CD4-positive, alpha-beta T cell (primary cell): ENCODE data around the gene HEATR1. TPM values are rescaled to one million over a fixed set of nuclear protein-coding genes. Genes with fewer than 3 reads are reported as not detected.
A peak's percentile ranks its signal among the peaks of the same experiment; 100 is the strongest.
"Not testable (repeated sequence)": the region's sequence is repeated elsewhere in the genome, so short reads cannot be mapped to it uniquely, and the experiment has no call there.

Source experiments
- ATAC-seq: fragments of 200-7000 bp; cut with Tn5 transposase; one replicate; pipeline ENCODE4 v1.10.0; 2022; ENCODE audit warnings: mild to moderate bottlenecking; ENCODE audit not compliant: poor library complexity
- CTCF ChIA-PET: fragments of 350-600 bp; sonication (Branson Sonifier 250); formaldehyde crosslinking; loops from one replicate; lab custom pipeline; 2021; ENCODE audit warnings: antibody characterized with exemption, inconsistent platforms; lab: Charles Lee
- POLR2A ChIA-PET: fragments of 350-600 bp; sonication (Branson Sonifier 250); formaldehyde crosslinking; loops from one replicate; lab custom pipeline; 2021; ENCODE audit warnings: antibody characterized with exemption, inconsistent platforms; lab: Charles Lee
- DNase-seq, 14 experiments: peaks; one replicate each; pipeline ENCODE4 v3.0.0-alpha.2; 2013 to 2020; ENCODE audit warnings: mixed read lengths in 2 of 14
- H3K27ac ChIP-seq, 2 donors: one replicate each; pipeline versions ENCODE4 v1.5.1 to v1.7.0; 2013; ENCODE audit warnings: low read length in 2 of 2, low read depth in 1 of 2, mild to moderate bottlenecking in 1 of 2
- H3K27me3 ChIP-seq, 2 experiments: 1 replicate in 1 of 2; 2 replicates in 1 of 2; pipeline versions ENCODE4 v1.6.1 to v1.7.0; 2013; ENCODE audit warnings: low read length in 2 of 2, control low read depth in 1 of 2, mild to moderate bottlenecking in 1 of 2, moderate library complexity in 1 of 2; ENCODE audit not compliant: insufficient read depth in 2 of 2, control insufficient read depth in 1 of 2
- H3K36me3 ChIP-seq: one replicate; pipeline ENCODE4 v1.6.1; 2013; ENCODE audit warnings: low read length, control low read depth; ENCODE audit not compliant: insufficient read depth
- H3K4me1 ChIP-seq: one replicate; pipeline ENCODE4 v1.6.1; 2013; ENCODE audit warnings: low read length, control low read depth; ENCODE audit not compliant: insufficient read depth
- H3K4me3 ChIP-seq: one replicate; pipeline ENCODE4 v1.5.1; 2013; ENCODE audit warnings: mild to moderate bottlenecking, low read length, moderate library complexity
- H3K9me3 ChIP-seq, 2 experiments: 1 replicate in 1 of 2; 2 replicates in 1 of 2; pipeline versions ENCODE4 v1.6.1 to v1.7.0; 2013; ENCODE audit warnings: low read length in 2 of 2, mild to moderate bottlenecking in 2 of 2, control low read depth in 1 of 2, moderate library complexity in 1 of 2; ENCODE audit not compliant: control insufficient read depth in 1 of 2, insufficient read depth in 1 of 2
- H3K27ac Mint-ChIP-seq: one replicate; pipeline ENCODE4 v1.8.0; 2020; ENCODE audit warnings: mixed read lengths
- H3K27me3 Mint-ChIP-seq: one replicate; pipeline ENCODE4 v1.8.0; 2021; ENCODE audit warnings: mixed read lengths
- H3K36me3 Mint-ChIP-seq: one replicate; pipeline ENCODE4 v1.8.0; 2021; ENCODE audit warnings: low read depth, mixed read lengths
- H3K4me1 Mint-ChIP-seq: one replicate; pipeline ENCODE4 v1.8.0; 2021; ENCODE audit warnings: low read depth, mixed read lengths
- H3K4me3 Mint-ChIP-seq: one replicate; pipeline ENCODE4 v1.8.0; 2020; ENCODE audit warnings: mild to moderate bottlenecking, mixed read lengths
- H3K9me3 Mint-ChIP-seq: one replicate; pipeline ENCODE4 v1.8.0; 2020; ENCODE audit warnings: mixed read lengths
- intact Hi-C, 2 experiments: fragments of 100-400 bp; cut with DNase I in 1 of 2; cut with micrococcal nuclease in 1 of 2; formaldehyde crosslinking; loops; one replicate each; pipeline versions ENCODE4 v1.15.1 to v1.9.0; 2023 to 2025; cut with DNase I, micrococcal nuclease
- total RNA-seq, 174 experiments: library from RNA in 2 of 174; stranded (reverse) in 2 of 174; gene quantifications; one replicate each; pipeline ENCODE4 v1.2.3 and lab custom pipeline; 2021 to 2026
- TF ChIP-seq, protein P1 (sequence below): fragments of 200-600 bp; IDR thresholded peaks from one replicate; pipeline ENCODE4 v1.8.0; 2022; ENCODE audit warnings: antibody characterized with exemption, mild to moderate bottlenecking

Gene HEATR1
- total RNA-seq, 2 experiments from 2014 or later: 34.9 to 37.5 TPM

DNA sequence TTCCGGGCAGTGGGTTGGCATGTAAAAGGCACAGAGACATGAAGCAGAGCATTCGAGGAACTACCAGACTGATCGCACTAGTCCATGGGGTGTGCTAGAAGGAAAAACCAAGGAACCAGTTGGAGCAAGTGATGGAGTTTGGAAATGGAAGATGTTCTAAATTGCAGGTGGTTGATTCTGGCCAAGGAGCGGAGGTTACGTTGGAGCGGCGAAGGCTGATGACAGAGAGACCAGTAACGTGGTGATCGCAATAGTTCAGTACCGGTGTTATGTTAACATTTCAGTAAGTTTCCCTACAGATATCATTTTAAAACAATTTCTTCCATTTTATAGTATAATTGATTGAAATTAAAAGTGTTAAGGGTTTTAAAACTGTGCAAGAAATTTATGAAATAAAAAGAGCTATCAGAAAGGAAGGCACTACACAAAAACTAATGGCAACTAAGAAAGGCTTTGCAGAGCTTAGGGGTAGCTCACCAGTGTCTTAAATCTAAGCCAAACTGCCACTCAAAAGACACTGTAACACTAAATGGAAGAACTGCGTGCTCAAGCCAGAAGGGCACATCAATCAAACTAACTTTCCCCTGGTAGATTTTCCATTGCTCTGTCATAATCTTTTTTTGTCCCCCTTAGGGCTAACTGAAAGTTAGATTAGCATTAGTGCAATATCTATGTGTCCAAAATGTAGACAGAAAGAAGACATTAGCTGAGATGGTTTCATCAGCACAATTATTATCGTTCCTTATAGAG is 11.3 kb upstream of the HEATR1 start:
- no peak overlapping the region for H3K4me3 Mint-ChIP-seq
- H3K4me1 ChIP-seq: no peaks in the 10 kb centered on the region
- peaks cover 56% of the 10 kb centered on the region for H3K27me3 Mint-ChIP-seq
- peaks cover 24 to 34% of the 10 kb centered on the region in 2 experiments for H3K27me3 ChIP-seq
- no peaks in the 10 kb centered on the region for H3K36me3 ChIP-seq
- no peak overlapping the region for H3K27ac ChIP-seq
- ChIA-PET POLR2A (no interaction called here), CTCF (no interaction called here)
- peaks cover 6% of the 10 kb centered on the region for H3K9me3 Mint-ChIP-seq
- H3K4me1 Mint-ChIP-seq: no peaks in the 10 kb centered on the region
- ATAC-seq (no peak), DNase-seq (no peak)
- H3K4me3 ChIP-seq: no peak overlapping the region
- TF ChIP-seq, protein P1, sequence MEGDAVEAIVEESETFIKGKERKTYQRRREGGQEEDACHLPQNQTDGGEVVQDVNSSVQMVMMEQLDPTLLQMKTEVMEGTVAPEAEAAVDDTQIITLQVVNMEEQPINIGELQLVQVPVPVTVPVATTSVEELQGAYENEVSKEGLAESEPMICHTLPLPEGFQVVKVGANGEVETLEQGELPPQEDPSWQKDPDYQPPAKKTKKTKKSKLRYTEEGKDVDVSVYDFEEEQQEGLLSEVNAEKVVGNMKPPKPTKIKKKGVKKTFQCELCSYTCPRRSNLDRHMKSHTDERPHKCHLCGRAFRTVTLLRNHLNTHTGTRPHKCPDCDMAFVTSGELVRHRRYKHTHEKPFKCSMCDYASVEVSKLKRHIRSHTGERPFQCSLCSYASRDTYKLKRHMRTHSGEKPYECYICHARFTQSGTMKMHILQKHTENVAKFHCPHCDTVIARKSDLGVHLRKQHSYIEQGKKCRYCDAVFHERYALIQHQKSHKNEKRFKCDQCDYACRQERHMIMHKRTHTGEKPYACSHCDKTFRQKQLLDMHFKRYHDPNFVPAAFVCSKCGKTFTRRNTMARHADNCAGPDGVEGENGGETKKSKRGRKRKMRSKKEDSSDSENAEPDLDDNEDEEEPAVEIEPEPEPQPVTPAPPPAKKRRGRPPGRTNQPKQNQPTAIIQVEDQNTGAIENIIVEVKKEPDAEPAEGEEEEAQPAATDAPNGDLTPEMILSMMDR: no peak
- no peaks in the 10 kb centered on the region for H3K36me3 Mint-ChIP-seq
- no peak overlapping the region for H3K27ac Mint-ChIP-seq
- H3K9me3 ChIP-seq: peaks cover 0 to 6% of the 10 kb centered on the region in 2 experiments
- intact Hi-C loops: no loop called here

DNA sequence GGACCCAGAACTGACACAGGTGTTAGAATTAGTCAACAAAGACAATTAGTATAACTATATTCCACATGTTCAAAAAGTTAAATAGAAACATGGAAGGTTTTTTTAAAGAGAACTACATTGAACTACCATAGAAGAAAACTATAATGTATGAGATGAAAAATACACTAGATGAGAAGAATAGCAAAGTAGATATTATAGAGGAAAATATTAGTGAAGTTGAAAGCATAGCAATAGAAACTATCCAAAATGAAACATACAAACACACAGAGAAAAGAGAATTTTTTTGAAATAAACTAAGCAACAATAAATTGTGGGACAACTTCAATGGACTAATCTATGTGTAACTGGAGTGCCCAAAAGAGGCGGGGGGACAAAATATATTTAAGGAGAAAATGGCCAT is 8.0 kb upstream of the HEATR1 start:
- CTCF ChIA-PET: no interaction called here
- Mint-ChIP-seq H3K36me3 (no peaks in the 10 kb centered on the region), H3K9me3 (peaks cover 6% of the 10 kb centered on the region), H3K27me3 (peaks cover 71% of the 10 kb centered on the region), H3K4me3 (no peak overlapping the region), H3K27ac (no peak overlapping the region), H3K4me1 (no peaks in the 10 kb centered on the region)
- H3K27ac ChIP-seq: no peak overlapping the region
- intact Hi-C loops: no loop called here
- no peaks in the 10 kb centered on the region for H3K36me3 ChIP-seq
- DNase-seq (no peak), ATAC-seq (no peak)
- TF ChIP-seq, protein P1: no peak
- H3K27me3 ChIP-seq: peaks cover 47 to 61% of the 10 kb centered on the region in 2 experiments
- peaks cover 0 to 6% of the 10 kb centered on the region in 2 experiments for H3K9me3 ChIP-seq
- POLR2A ChIA-PET: no interaction called here
- no peak overlapping the region for H3K4me3 ChIP-seq
- H3K4me1 ChIP-seq: no peaks in the 10 kb centered on the region

DNA sequence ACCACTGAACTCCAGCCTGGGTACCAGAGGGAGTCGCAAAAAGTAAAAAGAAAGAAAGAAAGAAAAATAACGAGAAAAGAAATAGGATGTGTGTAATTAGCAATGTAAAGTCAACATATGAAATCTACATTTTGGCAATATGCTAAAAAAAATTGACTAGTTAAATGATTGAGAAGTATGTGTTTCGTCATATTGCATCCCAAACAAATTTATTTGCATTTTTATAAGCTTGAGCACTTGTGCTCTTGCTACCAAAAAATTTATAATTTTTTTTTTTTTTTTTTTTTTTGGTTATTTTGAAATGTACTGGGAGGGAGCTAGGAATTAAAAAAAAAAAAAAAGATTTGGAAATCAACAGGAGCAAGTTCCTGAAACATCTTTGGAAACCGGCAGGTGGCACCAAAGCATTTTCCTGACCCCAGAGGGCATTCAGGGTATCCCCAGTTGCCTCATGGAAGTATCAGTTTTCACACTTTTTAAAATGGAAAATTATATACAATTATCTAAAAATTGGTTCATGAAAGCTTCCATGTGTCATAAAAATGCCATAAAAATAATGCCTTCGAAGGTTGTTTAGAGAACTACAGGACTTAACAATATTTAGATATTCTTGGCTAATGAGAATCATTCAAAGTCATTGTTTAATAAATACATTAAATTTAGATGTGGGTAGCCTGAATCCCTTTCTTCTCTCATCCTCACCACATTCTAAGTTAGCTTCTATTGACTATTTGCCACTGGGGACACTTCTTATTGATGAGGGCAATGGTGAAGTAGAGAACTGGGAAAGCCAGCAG is 4.8 kb upstream of the HEATR1 start:
- Histone ChIP-seq H3K27me3 (peaks cover 31 to 42% of the 10 kb centered on the region in 2 experiments), H3K36me3 (no peaks in the 10 kb centered on the region), H3K4me1 (peaks cover 6% of the 10 kb centered on the region), H3K4me3 (no peak overlapping the region), H3K27ac (no peak overlapping the region), H3K9me3 (peaks cover 0 to 6% of the 10 kb centered on the region in 2 experiments)
- ATAC-seq (no peak), DNase-seq (peak in 2 of 14 experiments; percentile 4 to 13)
- peaks cover 6% of the 10 kb centered on the region for H3K9me3 Mint-ChIP-seq
- intact Hi-C loops: loop anchor here (5.0 to 10.0 kb wide), 3 partner anchors 84 to 258 kb away; partner anchors contain the start of gene LGALS8 (in 1 of the 2)
- TF ChIP-seq, protein P1: no peak
- H3K4me1 Mint-ChIP-seq: peaks cover 11% of the 10 kb centered on the region
- H3K27me3 Mint-ChIP-seq: peaks cover 53% of the 10 kb centered on the region
- H3K4me3 Mint-ChIP-seq: no peak overlapping the region
- ChIA-PET CTCF (interaction anchor here (0.6 to 0.7 kb wide), 2 partner anchors 71 to 793 kb away, joined by 3 read pairs; no protein-coding TSS in a partner anchor), POLR2A (no interaction called here)
- H3K36me3 Mint-ChIP-seq: peaks cover 9% of the 10 kb centered on the region
- no peak overlapping the region for H3K27ac Mint-ChIP-seq

DNA sequence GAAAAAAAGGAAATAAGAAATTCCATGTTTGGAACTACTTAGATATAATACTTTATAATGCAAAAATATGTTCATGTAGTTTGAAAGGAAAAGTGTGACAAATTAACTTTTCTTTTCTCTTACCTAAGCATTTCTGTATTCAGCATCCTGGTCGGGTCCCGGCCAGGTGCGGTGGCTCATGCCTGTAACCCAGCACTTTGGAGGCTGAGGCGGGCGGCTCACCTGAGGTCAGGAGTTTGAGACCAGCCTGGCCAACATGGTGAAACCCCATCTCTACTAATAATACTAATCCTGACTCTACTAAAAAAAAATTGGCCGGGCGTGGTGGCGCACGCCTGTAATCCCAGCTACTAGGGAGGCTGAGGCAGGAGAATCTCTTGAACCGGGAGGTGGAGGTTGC is 3.3 kb upstream of the HEATR1 start:
- H3K36me3 ChIP-seq, H3K9me3 Mint-ChIP-seq, H3K4me3 ChIP-seq, ATAC-seq, H3K27ac Mint-ChIP-seq, DNase-seq, H3K9me3 ChIP-seq, POLR2A ChIA-PET, CTCF ChIA-PET, H3K27ac ChIP-seq: not testable (repeated sequence)
- H3K4me1 ChIP-seq: peaks cover 14% of the 10 kb centered on the region
- Mint-ChIP-seq H3K27me3 (peaks cover 50% of the 10 kb centered on the region), H3K36me3 (peaks cover 24% of the 10 kb centered on the region), H3K4me1 (peaks cover 26% of the 10 kb centered on the region), H3K4me3 (peak overlapping the region; percentile 30)
- intact Hi-C loops: loop anchor here (5.0 to 10.0 kb wide), 3 partner anchors 83 to 260 kb away; partner anchors contain the start of gene LGALS8 (in 1 of the 2)
- peaks cover 31 to 42% of the 10 kb centered on the region in 2 experiments for H3K27me3 ChIP-seq
